Brain microvascular endothelial cell (primary cell): ENCODE measurements around the gene ACTRT2.

Source experiments
- DNase-seq: peaks from one replicate; pipeline ENCODE4 v3.0.0-alpha.2; 2020
- H3K27ac ChIP-seq: fragments of 250-450 bp; sonication (Bioruptor Pico); 2 replicates; pipeline ENCODE4 v1.5.1; 2020; ENCODE audit warnings: mild to moderate bottlenecking, moderate library complexity
- H3K27me3 ChIP-seq: fragments of 250-450 bp; sonication (Bioruptor Pico); replicated peaks from 2 replicates; pipeline ENCODE4 v1.5.1; 2020; ENCODE audit warnings: mild to moderate bottlenecking
- H3K36me3 ChIP-seq: fragments of 250-450 bp; sonication (Bioruptor Pico); replicated peaks from 2 replicates; pipeline ENCODE4 v1.5.1; 2020; ENCODE audit warnings: mild to moderate bottlenecking
- H3K4me3 ChIP-seq: 2 replicates; pipeline ENCODE4 v1.5.1; 2011; ENCODE audit warnings: low read depth, mild to moderate bottlenecking, control low read depth, low read length, moderate library complexity
- in situ Hi-C: cut with HindIII; loops from 2 replicates; pipeline ENCODE4 v1.10.0; 2017; ENCODE audit warnings: low sequenced_read_pairs, low pct_ligation_motif_present
- TF ChIP-seq, protein P1 (sequence below): IDR thresholded peaks from 2 replicates; pipeline ENCODE4 v1.5.1; 2011; ENCODE audit warnings: low read depth, mild to moderate bottlenecking, moderate library complexity, low read length, control low read depth, inconsistent platforms; ENCODE audit errors: missing control alignments

ACTRT2 gene

DNA sequence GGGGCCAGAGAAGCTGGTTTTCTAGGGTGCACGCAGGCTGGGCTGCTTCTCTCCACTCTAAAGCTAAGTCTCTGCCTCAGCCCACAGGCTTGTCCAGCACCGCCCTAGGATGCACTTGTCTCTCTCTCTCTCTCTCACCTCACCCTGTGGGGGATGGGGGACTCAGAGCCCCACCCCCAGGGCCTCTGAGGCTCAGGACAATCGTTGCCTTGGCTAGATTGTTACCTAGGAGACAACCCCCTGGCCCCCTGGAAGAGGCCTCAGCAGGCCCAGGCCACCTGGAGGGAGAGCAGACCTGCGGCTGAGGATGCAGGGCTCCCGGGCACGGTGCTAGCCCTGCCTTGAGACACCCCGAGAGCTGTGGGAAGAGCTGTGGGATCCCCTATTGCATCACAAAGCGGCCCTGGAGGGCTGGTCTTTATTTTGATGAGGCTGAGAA, at the start of gene ACTRT2:
TSS of gene ACTRT2 (plus strand) at position 235 of the 439 bp plus-strand sequence. CDS start 220 bp downstream, outside the sequence.
- no peaks in the 10 kb centered on the region for H3K27me3 ChIP-seq
- H3K4me3 ChIP-seq = no peak within 1 kb of the TSS
- in situ Hi-C loops = no loop called here
- DNase-seq = no peak
- TF ChIP-seq, protein P1, sequence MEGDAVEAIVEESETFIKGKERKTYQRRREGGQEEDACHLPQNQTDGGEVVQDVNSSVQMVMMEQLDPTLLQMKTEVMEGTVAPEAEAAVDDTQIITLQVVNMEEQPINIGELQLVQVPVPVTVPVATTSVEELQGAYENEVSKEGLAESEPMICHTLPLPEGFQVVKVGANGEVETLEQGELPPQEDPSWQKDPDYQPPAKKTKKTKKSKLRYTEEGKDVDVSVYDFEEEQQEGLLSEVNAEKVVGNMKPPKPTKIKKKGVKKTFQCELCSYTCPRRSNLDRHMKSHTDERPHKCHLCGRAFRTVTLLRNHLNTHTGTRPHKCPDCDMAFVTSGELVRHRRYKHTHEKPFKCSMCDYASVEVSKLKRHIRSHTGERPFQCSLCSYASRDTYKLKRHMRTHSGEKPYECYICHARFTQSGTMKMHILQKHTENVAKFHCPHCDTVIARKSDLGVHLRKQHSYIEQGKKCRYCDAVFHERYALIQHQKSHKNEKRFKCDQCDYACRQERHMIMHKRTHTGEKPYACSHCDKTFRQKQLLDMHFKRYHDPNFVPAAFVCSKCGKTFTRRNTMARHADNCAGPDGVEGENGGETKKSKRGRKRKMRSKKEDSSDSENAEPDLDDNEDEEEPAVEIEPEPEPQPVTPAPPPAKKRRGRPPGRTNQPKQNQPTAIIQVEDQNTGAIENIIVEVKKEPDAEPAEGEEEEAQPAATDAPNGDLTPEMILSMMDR = no peak
- H3K27ac ChIP-seq = no peak within 1 kb of the TSS
- no peaks in the 10 kb centered on the region for H3K36me3 ChIP-seq

- TF ChIP-seq, protein P1 = no peak
- H3K4me3 ChIP-seq = no peak overlapping the region
- no peaks in the 10 kb centered on the region for H3K36me3 ChIP-seq
- no peak for DNase-seq
- no peak overlapping the region for H3K27ac ChIP-seq
- H3K27me3 ChIP-seq = no peaks in the 10 kb centered on the region
- in situ Hi-C loops = no loop called here
Observed at GRCh38 chr1:2971609-2972008, 49.7 kb upstream of the ACTRT2 start.

- Histone ChIP-seq H3K4me3 (no peak overlapping the region), H3K27ac (no peak overlapping the region), H3K36me3 (no peaks in the 10 kb centered on the region), H3K27me3 (no peaks in the 10 kb centered on the region)
- no peak for DNase-seq
- in situ Hi-C loops = no loop called here
- TF ChIP-seq, protein P1 = no peak
Observed at GRCh38 chr1:2972011-2972878, 49.0 kb upstream of the ACTRT2 start.

DNA sequence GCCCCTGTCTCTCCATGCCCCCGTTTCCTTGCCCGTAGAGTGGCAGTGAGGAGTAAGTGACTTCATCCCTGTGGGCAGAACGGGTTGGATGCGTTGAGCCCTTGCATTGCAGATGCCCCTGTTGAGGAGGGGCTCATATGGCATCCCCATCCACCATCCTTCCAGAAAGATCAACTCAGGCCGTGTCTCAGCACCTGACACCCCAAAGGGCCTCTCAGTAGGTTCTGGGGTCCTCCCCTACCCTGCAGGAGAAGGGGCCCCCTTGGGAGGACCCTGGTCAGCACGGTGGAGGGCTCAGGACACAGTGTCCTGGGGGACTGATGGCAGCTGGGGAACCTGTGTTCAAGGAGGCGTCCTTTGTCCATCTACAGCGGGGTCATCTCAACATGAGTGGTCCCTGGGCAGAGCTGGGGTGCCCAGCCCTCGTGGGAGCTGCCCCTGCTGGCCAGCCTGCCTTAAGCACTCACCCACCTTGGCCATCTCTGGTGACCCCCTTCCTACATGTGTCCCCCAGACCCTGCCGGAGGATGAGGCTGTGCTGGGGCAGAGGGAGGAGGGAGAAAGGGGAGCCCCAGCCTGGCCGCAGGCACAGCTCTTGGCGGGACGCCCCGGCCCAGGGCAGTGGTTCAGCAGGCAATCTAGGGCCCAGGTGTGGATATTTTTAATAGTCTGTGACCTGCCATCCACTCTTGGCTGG, 48.2 kb upstream of the ACTRT2 start:
- no peak for DNase-seq
- in situ Hi-C loops = no loop called here
- no peak overlapping the region for H3K4me3 ChIP-seq
- no peak overlapping the region for H3K27ac ChIP-seq
- H3K27me3 ChIP-seq = no peaks in the 10 kb centered on the region
- TF ChIP-seq, protein P1 = no peak
- no peaks in the 10 kb centered on the region for H3K36me3 ChIP-seq

GRCh38 chr1:2973601-2974593, 47.4 kb upstream of the ACTRT2 start:
- H3K4me3 ChIP-seq = no peak overlapping the region
- H3K27me3 ChIP-seq = no peaks in the 10 kb centered on the region
- H3K27ac ChIP-seq = no peak overlapping the region
- no peaks in the 10 kb centered on the region for H3K36me3 ChIP-seq
- DNase-seq = no peak
- TF ChIP-seq, protein P1 = no peak
- in situ Hi-C loops = no loop called here
